Measurements from ENCODE around the gene TRIM38. TPM values are rescaled to one million over a fixed set of nuclear protein-coding genes. Genes with fewer than 3 reads are reported as not detected.

Gene TRIM38
- total RNA-seq, 1 donor from 2014 or later, result 7.6 TPM

DNA sequence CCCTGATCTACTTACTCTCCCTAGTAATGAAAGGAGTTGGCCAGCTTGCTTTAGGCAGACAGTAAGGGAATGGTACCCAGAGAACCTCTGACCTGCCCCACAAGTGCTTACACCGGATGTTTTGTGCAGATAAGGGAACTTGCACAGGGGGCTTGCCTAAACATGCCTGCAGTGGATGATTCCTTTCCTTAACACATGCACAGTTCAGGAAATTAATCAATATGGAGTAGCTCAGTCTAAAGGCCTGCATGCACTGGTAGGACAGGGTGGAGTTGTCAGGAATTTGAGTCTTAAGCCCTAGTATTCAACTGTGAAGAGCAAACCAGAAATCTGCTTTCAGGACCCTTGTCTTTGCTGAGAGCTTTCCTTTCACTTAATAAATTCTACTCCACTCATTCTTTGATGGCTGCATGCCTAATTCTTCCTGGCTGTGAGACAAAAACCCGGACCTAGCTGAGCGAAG, 3.9 kb upstream of the TRIM38 start:
- no peaks in the 10 kb centered on the region for H3K36me3 ChIP-seq
- no peak overlapping the region for H3K27ac ChIP-seq
- TF ChIP-seq, protein P1, sequence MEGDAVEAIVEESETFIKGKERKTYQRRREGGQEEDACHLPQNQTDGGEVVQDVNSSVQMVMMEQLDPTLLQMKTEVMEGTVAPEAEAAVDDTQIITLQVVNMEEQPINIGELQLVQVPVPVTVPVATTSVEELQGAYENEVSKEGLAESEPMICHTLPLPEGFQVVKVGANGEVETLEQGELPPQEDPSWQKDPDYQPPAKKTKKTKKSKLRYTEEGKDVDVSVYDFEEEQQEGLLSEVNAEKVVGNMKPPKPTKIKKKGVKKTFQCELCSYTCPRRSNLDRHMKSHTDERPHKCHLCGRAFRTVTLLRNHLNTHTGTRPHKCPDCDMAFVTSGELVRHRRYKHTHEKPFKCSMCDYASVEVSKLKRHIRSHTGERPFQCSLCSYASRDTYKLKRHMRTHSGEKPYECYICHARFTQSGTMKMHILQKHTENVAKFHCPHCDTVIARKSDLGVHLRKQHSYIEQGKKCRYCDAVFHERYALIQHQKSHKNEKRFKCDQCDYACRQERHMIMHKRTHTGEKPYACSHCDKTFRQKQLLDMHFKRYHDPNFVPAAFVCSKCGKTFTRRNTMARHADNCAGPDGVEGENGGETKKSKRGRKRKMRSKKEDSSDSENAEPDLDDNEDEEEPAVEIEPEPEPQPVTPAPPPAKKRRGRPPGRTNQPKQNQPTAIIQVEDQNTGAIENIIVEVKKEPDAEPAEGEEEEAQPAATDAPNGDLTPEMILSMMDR (IDR thresholded peaks at IDR 0.05), result no peak
- H3K4me3 ChIP-seq, result no peak overlapping the region
- no peak for DNase-seq (ENCODE audit: low spot score in 2 of 2)
- H3K27me3 ChIP-seq, result no peaks in the 10 kb centered on the region
- H3K9me3 ChIP-seq, result no peaks in the 10 kb centered on the region
- intact Hi-C loops (cut with DNase I), result no loop called here
- H3K4me1 ChIP-seq, result peaks cover 0 to 2% of the 10 kb centered on the region in 2 donors

DNA sequence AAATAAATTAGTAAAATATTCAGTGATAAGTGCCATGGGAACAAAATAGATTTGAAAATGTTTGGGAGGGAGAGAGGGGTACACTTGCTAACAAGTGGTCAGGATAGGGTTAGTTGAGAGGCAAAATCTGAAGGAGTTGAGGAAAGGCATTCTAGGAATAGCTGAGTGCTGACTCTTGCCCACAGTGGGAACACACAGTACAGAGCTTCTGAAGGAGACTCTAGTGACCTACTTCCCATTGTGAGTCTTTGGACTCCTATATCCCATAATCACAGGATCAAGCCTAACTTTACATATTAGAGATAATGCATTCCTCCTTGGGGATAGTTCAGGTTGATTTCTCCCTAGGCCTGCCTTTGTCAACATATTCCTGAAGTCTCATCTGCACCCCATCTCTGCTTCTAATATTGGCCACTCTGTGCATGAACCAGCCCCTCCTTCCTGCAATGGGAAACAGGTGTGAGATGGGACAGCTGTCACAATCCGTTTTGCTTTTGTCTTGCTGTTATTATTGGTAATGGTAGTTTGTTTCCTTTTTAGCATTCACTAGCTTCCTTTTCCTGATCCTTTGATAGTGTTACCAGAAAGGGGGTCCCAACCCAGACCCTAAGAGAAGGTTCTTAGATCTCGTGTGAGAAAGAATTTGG, 2.6 kb upstream of the TRIM38 start:
- TF ChIP-seq, protein P1 (IDR thresholded peaks at IDR 0.05), result no peak
- Histone ChIP-seq H3K4me1 (peaks cover 0 to 12% of the 10 kb centered on the region in 2 donors), H3K27ac (peak overlapping the region in 1 of 2 donors; percentile 9), H3K4me3 (no peak overlapping the region), H3K36me3 (peaks cover 3 to 6% of the 10 kb centered on the region in 2 donors), H3K27me3 (no peaks in the 10 kb centered on the region), H3K9me3 (no peaks in the 10 kb centered on the region)
- intact Hi-C loops (cut with DNase I), result loop anchor here (5.0 kb wide), 1 partner anchor 38 kb away; no protein-coding TSS in a partner anchor
- DNase-seq (ENCODE audit: low spot score in 2 of 2), result no peak

DNA sequence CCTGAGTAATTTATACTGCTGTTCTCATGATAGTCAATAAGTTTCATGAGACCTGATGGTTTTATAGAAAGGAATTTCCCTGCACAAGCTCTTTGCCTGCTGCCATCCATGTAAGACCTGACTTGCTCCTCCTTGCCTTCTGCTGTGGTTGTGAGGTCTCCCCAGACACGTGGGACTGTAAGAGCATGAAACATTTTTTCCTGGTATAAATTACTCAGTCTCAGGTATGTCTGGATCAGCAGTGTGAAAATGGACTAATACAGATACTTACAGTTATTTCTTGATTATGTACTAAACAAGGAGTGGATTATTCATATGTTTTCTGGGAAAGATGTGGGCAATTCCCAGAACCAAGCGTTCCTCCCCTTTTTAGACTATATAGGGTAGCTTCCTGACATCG, 1.9 kb upstream of the TRIM38 start:
- H3K27ac ChIP-seq, result peak overlapping the region; percentile 9 to 98
- TF ChIP-seq, protein P1 (IDR thresholded peaks at IDR 0.05), result no peak
- H3K36me3 ChIP-seq, result peaks cover 3 to 10% of the 10 kb centered on the region in 2 donors
- H3K27me3 ChIP-seq, result no peaks in the 10 kb centered on the region
- peaks cover 0 to 19% of the 10 kb centered on the region in 2 donors for H3K4me1 ChIP-seq
- no peak overlapping the region for H3K4me3 ChIP-seq
- intact Hi-C loops (cut with DNase I), result loop anchor here (5.0 kb wide), 1 partner anchor 38 kb away; no protein-coding TSS in a partner anchor
- no peaks in the 10 kb centered on the region for H3K9me3 ChIP-seq
- no peak for DNase-seq (ENCODE audit: low spot score in 2 of 2)

DNA sequence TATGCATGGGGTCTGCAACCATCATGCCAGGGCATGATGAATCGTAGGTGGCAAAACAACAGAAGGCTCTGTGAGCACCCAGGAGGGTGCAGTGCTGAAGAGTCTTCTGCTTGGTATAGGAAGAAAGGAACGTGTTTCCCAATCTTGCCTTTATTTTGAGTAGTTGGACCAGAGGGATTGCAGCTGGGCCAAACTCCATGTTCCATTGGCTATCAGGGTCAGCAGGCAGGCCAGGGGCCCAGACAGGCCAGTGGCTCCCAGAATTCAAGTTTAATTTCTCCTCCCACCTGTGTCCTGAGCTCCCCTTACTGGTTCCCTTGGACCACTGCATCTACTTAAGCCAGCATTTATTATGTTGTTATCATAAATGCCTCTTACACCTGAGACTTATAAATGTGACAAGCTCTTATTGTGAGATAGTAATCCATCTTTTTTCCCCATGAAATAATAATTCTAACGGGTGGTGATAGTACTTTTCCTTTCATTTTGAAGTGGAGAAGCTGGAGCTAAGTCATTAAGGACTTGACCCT, 918 bp upstream of the TRIM38 start:
- Histone ChIP-seq H3K27ac (peak overlapping the region; percentile 94 to 98), H3K36me3 (peaks cover 10 to 17% of the 10 kb centered on the region in 2 donors), H3K9me3 (no peaks in the 10 kb centered on the region), H3K4me1 (peaks cover 5 to 25% of the 10 kb centered on the region in 2 donors), H3K4me3 (peak overlapping the region in 1 of 2 donors; percentile 94), H3K27me3 (no peaks in the 10 kb centered on the region)
- intact Hi-C loops (cut with DNase I), result loop anchor here (1.0 to 5.0 kb wide), 2 partner anchors 31 to 39 kb away; no protein-coding TSS in a partner anchor
- TF ChIP-seq, protein P1 (IDR thresholded peaks at IDR 0.05), result peak; percentile 4 to 25 (median 19)
- no peak for DNase-seq (ENCODE audit: low spot score in 2 of 2)

DNA sequence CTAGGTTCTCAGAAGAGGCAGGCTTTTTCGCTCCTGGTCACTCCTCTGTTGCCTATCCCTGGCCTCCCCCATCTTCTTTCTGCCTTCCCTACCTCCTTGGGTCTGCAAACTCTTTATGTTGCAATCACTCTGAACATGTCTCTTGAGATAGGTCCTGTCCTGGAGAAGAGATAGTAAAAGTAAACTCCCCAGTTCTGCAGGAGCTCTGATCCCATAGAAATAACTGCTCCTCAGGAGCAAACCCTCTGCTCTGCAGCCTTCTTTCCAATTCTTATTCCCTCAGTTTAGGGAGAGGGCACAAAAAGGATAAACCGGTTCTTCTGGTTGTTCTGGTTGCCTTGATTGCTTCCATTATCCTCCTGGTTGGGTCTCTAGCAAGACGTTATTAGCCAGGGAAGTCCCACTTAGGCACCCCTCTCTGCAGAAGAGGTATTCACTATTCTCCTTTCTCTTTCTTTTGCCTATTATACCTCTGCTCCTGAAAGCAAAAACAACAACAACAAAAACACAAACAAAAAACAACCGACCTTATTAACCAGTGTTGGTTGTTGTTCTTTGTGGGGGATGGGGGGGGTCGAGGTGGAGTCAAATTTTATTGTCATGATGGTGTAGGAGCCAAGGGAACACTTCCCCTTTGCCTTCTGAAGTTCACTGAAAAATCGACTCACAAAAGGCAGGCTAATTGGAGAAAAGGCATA, 973 bp downstream of the TRIM38 start:
- TF ChIP-seq, protein P1 (IDR thresholded peaks at IDR 0.05), result no peak
- H3K4me1 ChIP-seq, result peaks cover 15 to 39% of the 10 kb centered on the region in 2 donors
- DNase-seq (ENCODE audit: low spot score in 2 of 2), result no peak

More for the DNA sequence above, 973 bp downstream of the TRIM38 start:
- peak overlapping the region; percentile 94 to 98 for H3K27ac ChIP-seq
- H3K9me3 ChIP-seq, result no peaks in the 10 kb centered on the region
- no peaks in the 10 kb centered on the region for H3K27me3 ChIP-seq
- intact Hi-C loops (cut with DNase I), result loop anchor here (5.0 kb wide), 1 partner anchor 41 kb away; no protein-coding TSS in a partner anchor
- peak overlapping the region; percentile 56 to 94 for H3K4me3 ChIP-seq
- peaks cover 18 to 23% of the 10 kb centered on the region in 2 donors for H3K36me3 ChIP-seq
